GF-D8 (cell line): ENCODE results near the gene FAT2.
"Not testable (repeated sequence)": the region's sequence is repeated elsewhere in the genome, so short reads cannot be mapped to it uniquely, and the experiment has no call there.

ENCODE experiments used
- DNase-seq: peaks from one replicate; lab custom pipeline; 2025; lab: John Stamatoyannopoulos, UW

The FAT2 gene

GRCh38 chr5:151614565-151614964, 23.4 kb upstream of the FAT2 start:
- DNase-seq: no peak

GRCh38 chr5:151612689-151613427, 21.7 kb upstream of the FAT2 start:
- DNase-seq: no peak

- DNase-seq: no peak
Measured at GRCh38 chr5:151611127-151611775, 20.1 kb upstream of the FAT2 start.

GRCh38 chr5:151608522-151608921, 17.4 kb upstream of the FAT2 start:
- no peak for DNase-seq

- no peak for DNase-seq
Measured at GRCh38 chr5:151607304-151607703, 16.2 kb upstream of the FAT2 start.

- DNase-seq: no peak
Measured at GRCh38 chr5:151605559-151605958, 14.4 kb upstream of the FAT2 start.

- DNase-seq: no peak
Measured at GRCh38 chr5:151602806-151603205, 11.7 kb upstream of the FAT2 start.

- DNase-seq: no peak
Measured at GRCh38 chr5:151601391-151601790, 10.3 kb upstream of the FAT2 start.

- no peak for DNase-seq
Measured at GRCh38 chr5:151600069-151600665, 9.0 kb upstream of the FAT2 start.

- DNase-seq: no peak
Measured at GRCh38 chr5:151598984-151599383, 7.9 kb upstream of the FAT2 start.

GRCh38 chr5:151598549-151598948, 7.4 kb upstream of the FAT2 start:
- DNase-seq: no peak

GRCh38 chr5:151597749-151598148, 6.6 kb upstream of the FAT2 start:
- no peak for DNase-seq

GRCh38 chr5:151596828-151597539, 5.9 kb upstream of the FAT2 start:
- no peak for DNase-seq

GRCh38 chr5:151595411-151595826, 4.3 kb upstream of the FAT2 start:
- DNase-seq: no peak

- DNase-seq: no peak
Measured at GRCh38 chr5:151592855-151593408, 1.8 kb upstream of the FAT2 start.

GRCh38 chr5:151589878-151590570, 1.1 kb downstream of the FAT2 start:
- no peak for DNase-seq

- no peak for DNase-seq
Measured at GRCh38 chr5:151587796-151588555, 3.2 kb downstream of the FAT2 start.

- DNase-seq: no peak
Measured at GRCh38 chr5:151585970-151586369, 5.2 kb downstream of the FAT2 start.

GRCh38 chr5:151585344-151585743, 5.8 kb downstream of the FAT2 start:
- DNase-seq: not testable (repeated sequence)

GRCh38 chr5:151584057-151584937, 6.8 kb downstream of the FAT2 start:
- no peak for DNase-seq
